Activated naive CD8-positive, alpha-beta T cell treated with anti-CD3 and anti-CD28 coated beads, Interleukin-2, amount 50 U/mL, for 24 hours (primary cell): ENCODE results near the gene CHST4.
A peak's percentile ranks its signal among the peaks of the same experiment; 100 is the strongest.

ENCODE experiments used
- ATAC-seq: fragments of 150-1000 bp; cut with Tn5 transposase; one replicate; pipeline ENCODE4 v1.10.0; 2021
- DNase-seq: peaks from one replicate; pipeline ENCODE4 v3.0.0; 2021
- H3K27ac Mint-ChIP-seq: one replicate; pipeline ENCODE4 v1.8.0; 2021; ENCODE audit warnings: mild to moderate bottlenecking, mixed read lengths
- H3K27me3 Mint-ChIP-seq: one replicate; pipeline ENCODE4 v1.8.0; 2021; ENCODE audit warnings: mixed read lengths
- H3K36me3 Mint-ChIP-seq: one replicate; pipeline ENCODE4 v1.8.0; 2021; ENCODE audit warnings: low read depth, mixed read lengths
- H3K4me1 Mint-ChIP-seq: one replicate; pipeline ENCODE4 v1.8.0; 2021; ENCODE audit warnings: mixed read lengths
- H3K4me3 Mint-ChIP-seq: one replicate; pipeline ENCODE4 v1.8.0; 2021; ENCODE audit warnings: mild to moderate bottlenecking, moderate library complexity, mixed read lengths
- H3K9me3 Mint-ChIP-seq: one replicate; pipeline ENCODE4 v1.8.0; 2021; ENCODE audit warnings: mixed read lengths

Gene CHST4

DNA sequence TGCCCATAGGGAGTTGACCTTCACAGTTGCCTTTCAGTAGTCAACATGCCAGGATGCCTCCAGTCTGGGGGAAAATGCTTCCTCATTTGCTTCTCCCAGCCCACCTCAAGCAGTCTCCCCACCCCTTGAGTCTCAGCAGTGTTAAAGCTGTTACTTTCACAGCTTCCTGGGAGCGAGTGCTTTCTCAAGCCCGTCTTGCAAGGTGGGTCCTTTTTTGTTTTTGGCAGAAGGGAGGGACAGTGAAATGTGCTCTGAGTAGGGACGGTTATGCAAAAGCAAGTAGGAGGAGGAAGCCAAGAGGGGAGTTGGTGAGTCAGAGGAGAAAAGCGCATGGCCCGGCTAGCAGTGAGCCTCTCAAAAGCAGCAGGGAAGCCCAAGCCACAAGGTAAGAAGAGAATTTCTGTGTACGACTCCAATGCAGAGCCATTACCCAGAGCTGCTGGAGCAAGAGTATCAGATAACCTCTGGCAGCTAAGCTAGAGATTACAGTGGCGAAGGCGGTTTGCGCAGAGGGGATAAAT is at the start of gene CHST4:
Gene CHST4, plus strand, starts transcription at position 316 of the 521 bp plus-strand sequence. CDS start 10,252 bp downstream, outside the sequence.
- DNase-seq = peak; percentile 14
- H3K36me3 Mint-ChIP-seq = no peaks in the 10 kb centered on the region
- H3K27ac Mint-ChIP-seq = no peak within 1 kb of the TSS
- peak within 1 kb of the TSS; percentile 3 for H3K4me3 Mint-ChIP-seq
- H3K27me3 Mint-ChIP-seq = peaks cover 21% of the 10 kb centered on the region
- H3K9me3 Mint-ChIP-seq = no peaks in the 10 kb centered on the region
- peak; percentile 81 for ATAC-seq
- H3K4me1 Mint-ChIP-seq = peaks cover 4% of the 10 kb centered on the region

DNA sequence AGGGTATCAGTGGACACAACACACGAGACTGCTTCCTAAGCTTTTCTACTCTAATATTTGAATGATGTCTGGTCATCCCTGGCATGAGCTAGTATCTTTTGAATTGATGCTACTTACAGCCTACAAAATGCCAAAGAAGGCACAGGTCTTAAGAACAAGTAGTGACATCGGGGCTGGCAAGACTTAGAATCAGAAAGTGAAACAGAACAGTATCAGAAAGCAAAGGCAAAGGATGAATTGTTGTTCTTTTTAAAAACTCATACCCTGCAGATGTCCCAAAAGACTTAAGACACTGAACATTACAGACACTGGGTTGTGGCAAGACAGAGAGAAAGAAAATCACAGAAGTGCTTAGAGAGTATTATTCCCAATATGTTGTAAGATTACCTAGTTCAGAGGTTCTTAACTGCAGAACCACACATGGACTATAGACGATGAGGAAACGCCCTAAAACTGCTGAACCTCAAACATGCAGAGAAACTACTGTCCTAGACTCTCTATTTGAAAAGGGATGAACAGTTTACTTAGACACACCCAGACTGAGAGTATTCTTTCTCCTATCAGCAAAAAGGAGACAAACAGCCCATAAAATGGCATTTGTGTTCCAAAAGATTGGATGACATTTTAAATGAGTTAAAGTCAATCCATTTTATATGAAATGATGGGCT is 49.6 kb upstream of the CHST4 start:
- DNase-seq (no peak), ATAC-seq (no peak)
- H3K27me3 Mint-ChIP-seq = no peaks in the 10 kb centered on the region
- H3K36me3 Mint-ChIP-seq = peaks cover 20% of the 10 kb centered on the region
- H3K4me3 Mint-ChIP-seq = no peak overlapping the region
- no peaks in the 10 kb centered on the region for H3K4me1 Mint-ChIP-seq
- no peak overlapping the region for H3K27ac Mint-ChIP-seq
- H3K9me3 Mint-ChIP-seq = no peaks in the 10 kb centered on the region

DNA sequence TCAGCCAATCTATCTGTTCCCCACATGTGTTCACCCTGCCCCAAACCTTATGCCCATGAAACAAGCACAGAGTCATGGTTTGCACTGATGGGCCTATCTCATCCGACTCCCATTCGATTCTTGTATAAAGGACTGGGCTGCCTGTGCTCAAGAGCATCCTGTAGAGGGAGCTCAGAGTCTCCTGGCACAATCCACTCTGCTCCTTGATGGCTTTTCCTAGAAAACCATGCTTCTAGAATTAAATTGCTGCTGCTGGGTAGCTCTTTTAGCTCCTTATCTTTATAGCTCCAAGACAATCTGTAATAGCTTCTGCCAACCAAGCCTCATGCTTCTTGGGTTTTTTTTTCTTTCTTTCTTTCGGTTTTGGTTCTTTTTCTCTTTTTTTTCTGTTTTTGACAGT is 46.8 kb upstream of the CHST4 start:
- DNase-seq = no peak

DNA sequence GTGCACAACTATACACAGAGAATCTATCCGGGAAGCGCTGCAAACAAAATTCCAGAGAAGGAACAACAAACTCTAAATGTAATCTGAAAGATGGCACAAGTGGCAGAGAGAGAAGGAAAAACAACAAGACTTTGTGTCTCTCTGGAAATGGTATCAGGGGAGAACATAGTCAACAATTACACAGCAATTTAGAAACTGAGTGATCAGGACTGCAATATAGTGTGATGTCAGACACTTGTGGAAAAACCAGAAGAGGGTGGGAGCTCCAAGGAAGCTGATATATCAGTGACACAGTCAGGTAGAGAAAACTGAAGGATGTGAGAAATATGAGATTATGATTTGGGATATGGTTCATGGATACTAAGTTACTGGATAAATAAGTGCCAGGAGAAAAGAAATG is 45.3 kb upstream of the CHST4 start:
- ATAC-seq (no peak), DNase-seq (no peak)
- no peak overlapping the region for H3K27ac Mint-ChIP-seq
- H3K4me1 Mint-ChIP-seq = peaks cover 15% of the 10 kb centered on the region
- no peak overlapping the region for H3K4me3 Mint-ChIP-seq
- peaks cover 18% of the 10 kb centered on the region for H3K36me3 Mint-ChIP-seq
- no peaks in the 10 kb centered on the region for H3K27me3 Mint-ChIP-seq
- no peaks in the 10 kb centered on the region for H3K9me3 Mint-ChIP-seq

More for the DNA sequence above, 46.8 kb upstream of the CHST4 start:
- H3K9me3 Mint-ChIP-seq = no peaks in the 10 kb centered on the region
- H3K4me3 Mint-ChIP-seq = no peak overlapping the region
- H3K27ac Mint-ChIP-seq = no peak overlapping the region
- H3K27me3 Mint-ChIP-seq = no peaks in the 10 kb centered on the region
- peaks cover 20% of the 10 kb centered on the region for H3K36me3 Mint-ChIP-seq
- H3K4me1 Mint-ChIP-seq = peaks cover 9% of the 10 kb centered on the region
- ATAC-seq = no peak

DNA sequence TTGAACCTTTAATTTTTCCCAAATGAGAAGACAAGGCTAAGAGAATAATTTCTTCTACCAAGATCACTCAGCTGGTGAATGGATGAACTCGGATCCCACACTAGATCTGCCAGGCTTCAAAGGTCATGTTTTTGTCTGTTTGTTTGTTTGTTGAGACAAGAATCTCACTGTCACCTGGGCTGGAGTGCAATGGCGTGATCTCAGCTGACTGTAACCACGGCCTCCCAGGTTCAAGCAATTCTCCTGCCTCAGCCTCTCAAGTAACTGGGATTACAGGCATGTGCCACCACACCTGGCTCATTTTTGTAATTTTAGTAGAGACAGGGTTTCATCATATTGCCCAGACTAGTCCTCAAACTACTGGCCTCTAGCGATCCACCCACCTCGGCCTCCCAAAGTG is 43.7 kb upstream of the CHST4 start:
- peaks cover 2% of the 10 kb centered on the region for H3K27me3 Mint-ChIP-seq
- H3K9me3 Mint-ChIP-seq = no peaks in the 10 kb centered on the region
- DNase-seq (no peak), ATAC-seq (no peak)
- no peak overlapping the region for H3K4me3 Mint-ChIP-seq
- peaks cover 6% of the 10 kb centered on the region for H3K36me3 Mint-ChIP-seq
- peaks cover 15% of the 10 kb centered on the region for H3K4me1 Mint-ChIP-seq
- no peak overlapping the region for H3K27ac Mint-ChIP-seq

DNA sequence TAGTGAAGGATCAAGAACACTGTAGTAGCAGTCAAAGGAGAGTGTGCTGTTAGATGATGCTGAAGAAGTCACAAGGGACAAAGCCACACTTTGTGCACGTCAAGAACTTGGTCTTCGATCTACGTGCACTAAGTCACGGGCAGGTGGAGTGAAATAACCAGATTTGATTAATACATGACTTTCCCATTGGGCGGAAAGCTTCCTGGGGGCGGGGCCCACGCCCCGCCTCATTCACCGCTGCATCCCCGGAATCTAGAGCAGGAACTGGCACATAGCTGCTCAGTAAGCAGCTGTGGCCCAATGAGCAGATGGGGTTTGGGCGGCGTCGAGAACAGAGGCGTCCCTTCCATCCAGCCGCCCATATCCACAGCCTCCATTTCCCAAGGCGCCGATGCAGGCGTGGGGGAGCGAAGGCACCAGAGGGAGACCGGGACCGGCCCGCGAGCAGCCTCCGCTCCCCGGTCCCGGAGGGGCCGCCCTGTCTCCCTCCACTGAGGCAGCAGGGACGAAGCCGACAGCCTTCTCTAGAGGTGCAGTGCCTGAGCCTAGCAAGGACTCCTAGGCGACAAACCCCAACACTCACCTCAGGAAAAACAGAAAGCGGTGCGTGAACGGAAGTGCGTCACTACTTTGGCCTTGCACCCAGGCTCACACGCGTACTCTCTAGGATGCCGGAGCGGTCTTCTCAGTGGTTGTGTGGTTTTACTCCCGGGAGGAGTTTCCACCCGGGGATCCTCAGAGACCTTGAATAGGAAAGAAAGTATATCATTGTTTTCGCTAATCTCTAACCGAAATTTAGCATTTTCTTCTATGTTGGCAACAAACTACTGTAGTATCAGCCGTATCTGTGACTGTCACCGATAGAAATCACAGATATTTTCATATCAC is 42.0 kb upstream of the CHST4 start:
- H3K4me3 Mint-ChIP-seq = peak overlapping the region; percentile 77
- H3K4me1 Mint-ChIP-seq = peaks cover 15% of the 10 kb centered on the region
- peaks cover 2% of the 10 kb centered on the region for H3K27me3 Mint-ChIP-seq
- peak overlapping the region; percentile 61 for H3K27ac Mint-ChIP-seq
- DNase-seq (peak; percentile 82), ATAC-seq (peak; percentile 93)
- no peaks in the 10 kb centered on the region for H3K9me3 Mint-ChIP-seq
- H3K36me3 Mint-ChIP-seq = no peaks in the 10 kb centered on the region

DNA sequence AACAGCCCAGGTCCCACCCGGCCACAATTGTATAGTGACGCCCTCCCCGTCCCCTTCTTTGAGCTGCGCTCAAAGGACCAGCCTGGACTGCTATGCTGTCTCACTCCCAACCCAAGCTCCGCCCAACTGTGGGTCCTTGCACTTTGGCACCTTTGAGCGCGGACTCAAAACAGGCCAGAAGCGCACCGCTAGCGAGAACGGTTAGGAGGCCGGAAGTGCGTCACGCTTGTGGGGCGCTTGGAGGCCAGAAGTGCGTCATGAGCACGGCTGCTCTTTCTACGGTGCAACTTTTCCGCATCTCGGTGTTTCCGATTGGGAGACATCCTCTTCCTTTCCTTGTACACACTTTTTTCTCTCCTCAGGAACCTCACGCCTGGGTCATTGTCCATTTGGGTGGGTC is 37.1 kb upstream of the CHST4 start, which contains the start of gene ZNF19:
Gene ZNF19, minus strand, starts transcription at position 203 of the 400 bp plus-strand sequence. CDS start 7,210 bp downstream, outside the sequence.
- H3K27me3 Mint-ChIP-seq = peaks cover 2% of the 10 kb centered on the region
- DNase-seq = no peak

DNA sequence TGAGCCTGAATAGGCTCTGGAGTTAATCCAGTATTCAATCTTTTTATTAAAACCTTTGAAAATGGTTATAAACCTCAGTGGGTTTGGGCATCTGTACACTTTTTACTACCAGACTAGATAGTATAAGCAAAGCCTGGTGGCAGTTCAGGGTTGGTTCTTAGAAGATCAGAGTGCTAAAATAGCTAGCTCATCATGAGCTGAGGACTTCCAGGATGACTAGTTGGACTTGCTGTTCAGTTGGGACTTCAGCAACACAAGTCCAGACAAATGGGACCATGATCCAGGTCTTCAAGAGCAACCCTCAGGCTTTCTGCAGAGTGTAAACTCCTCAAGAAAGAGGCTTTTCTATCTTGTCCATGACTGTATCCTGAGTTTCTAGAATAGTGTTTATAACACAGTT is 35.9 kb upstream of the CHST4 start:
- no peaks in the 10 kb centered on the region for H3K36me3 Mint-ChIP-seq
- no peak overlapping the region for H3K4me3 Mint-ChIP-seq
- ATAC-seq = no peak
- no peak overlapping the region for H3K27ac Mint-ChIP-seq
- no peaks in the 10 kb centered on the region for H3K9me3 Mint-ChIP-seq
- H3K4me1 Mint-ChIP-seq = peaks cover 3% of the 10 kb centered on the region
- no peak for DNase-seq
- peaks cover 2% of the 10 kb centered on the region for H3K27me3 Mint-ChIP-seq

More for the DNA sequence above, 37.1 kb upstream of the CHST4 start, which contains the start of gene ZNF19:
- H3K9me3 Mint-ChIP-seq = no peaks in the 10 kb centered on the region
- no peaks in the 10 kb centered on the region for H3K36me3 Mint-ChIP-seq
- H3K27ac Mint-ChIP-seq = no peak within 1 kb of the TSS
- no peak for ATAC-seq
- H3K4me1 Mint-ChIP-seq = peaks cover 10% of the 10 kb centered on the region
- no peak within 1 kb of the TSS for H3K4me3 Mint-ChIP-seq

DNA sequence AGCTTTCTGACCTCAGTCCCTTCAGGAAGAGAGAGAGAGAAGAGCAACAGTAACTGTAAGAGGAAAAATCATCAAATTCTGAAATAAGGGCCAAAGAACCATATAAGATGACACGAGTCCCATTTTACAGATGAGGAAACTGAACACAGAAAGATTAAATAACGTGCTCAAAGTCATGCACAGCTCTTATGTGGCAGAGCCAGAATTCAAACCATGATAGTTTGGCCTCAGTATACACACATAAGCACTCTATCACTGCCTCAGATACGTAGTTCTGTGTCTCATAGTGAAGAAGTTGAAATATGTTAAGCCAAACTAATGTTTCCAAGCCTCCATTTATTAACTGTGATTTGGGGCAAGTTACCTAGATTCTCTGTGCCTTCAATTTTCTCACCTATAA is 35.2 kb upstream of the CHST4 start:
- peaks cover 3% of the 10 kb centered on the region for H3K4me1 Mint-ChIP-seq
- H3K27ac Mint-ChIP-seq = no peak overlapping the region
- no peaks in the 10 kb centered on the region for H3K36me3 Mint-ChIP-seq
- no peaks in the 10 kb centered on the region for H3K9me3 Mint-ChIP-seq
- no peak for DNase-seq
- ATAC-seq = no peak
- no peak overlapping the region for H3K4me3 Mint-ChIP-seq
- H3K27me3 Mint-ChIP-seq = peaks cover 2% of the 10 kb centered on the region

DNA sequence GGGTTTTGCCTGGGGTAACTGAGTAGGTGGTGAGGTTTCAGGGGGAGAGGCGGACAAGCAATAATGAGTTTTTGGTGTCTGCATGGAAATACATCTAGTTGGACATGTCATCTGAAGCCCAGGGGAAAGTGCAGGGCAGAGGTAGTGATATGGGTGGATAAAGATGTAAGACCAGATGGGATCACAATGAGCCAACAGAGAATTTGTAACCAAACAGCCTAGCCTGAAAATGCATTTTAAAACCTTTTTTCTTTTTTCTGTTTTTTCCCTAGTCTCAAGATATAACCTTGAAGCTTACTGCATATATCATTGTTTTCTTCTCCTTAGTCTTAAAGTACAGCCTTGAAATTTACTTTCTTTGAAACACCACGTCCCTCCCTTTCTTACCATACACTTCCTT is 33.4 kb upstream of the CHST4 start:
- Mint-ChIP-seq H3K27ac (no peak overlapping the region), H3K9me3 (no peaks in the 10 kb centered on the region), H3K36me3 (no peaks in the 10 kb centered on the region), H3K27me3 (no peaks in the 10 kb centered on the region), H3K4me3 (no peak overlapping the region), H3K4me1 (peaks cover 3% of the 10 kb centered on the region)
- DNase-seq (no peak), ATAC-seq (no peak)

DNA sequence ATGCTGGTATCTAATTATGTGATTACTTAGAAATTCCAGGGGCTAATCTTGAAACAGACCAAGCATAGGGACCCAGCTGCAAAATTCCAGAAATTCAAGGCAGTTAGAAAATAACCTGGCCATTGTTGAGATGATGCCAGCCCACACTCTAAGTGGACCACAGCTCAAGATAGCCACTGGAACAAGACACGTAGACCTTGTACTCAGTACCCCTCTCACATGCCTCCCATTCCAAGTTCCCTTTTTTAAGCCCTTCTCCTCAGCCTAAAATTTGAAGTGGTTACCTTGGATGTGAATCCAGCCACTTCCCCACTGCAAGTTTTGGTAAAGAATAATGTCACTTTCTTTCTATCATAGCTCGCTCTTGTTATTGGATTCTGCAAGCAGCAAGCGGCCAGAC is 33.0 kb upstream of the CHST4 start:
- no peaks in the 10 kb centered on the region for H3K36me3 Mint-ChIP-seq
- DNase-seq = no peak
- no peaks in the 10 kb centered on the region for H3K9me3 Mint-ChIP-seq
- no peak overlapping the region for H3K4me3 Mint-ChIP-seq
- no peak overlapping the region for H3K27ac Mint-ChIP-seq
- H3K27me3 Mint-ChIP-seq = no peaks in the 10 kb centered on the region
- ATAC-seq = no peak
- H3K4me1 Mint-ChIP-seq = peaks cover 3% of the 10 kb centered on the region

DNA sequence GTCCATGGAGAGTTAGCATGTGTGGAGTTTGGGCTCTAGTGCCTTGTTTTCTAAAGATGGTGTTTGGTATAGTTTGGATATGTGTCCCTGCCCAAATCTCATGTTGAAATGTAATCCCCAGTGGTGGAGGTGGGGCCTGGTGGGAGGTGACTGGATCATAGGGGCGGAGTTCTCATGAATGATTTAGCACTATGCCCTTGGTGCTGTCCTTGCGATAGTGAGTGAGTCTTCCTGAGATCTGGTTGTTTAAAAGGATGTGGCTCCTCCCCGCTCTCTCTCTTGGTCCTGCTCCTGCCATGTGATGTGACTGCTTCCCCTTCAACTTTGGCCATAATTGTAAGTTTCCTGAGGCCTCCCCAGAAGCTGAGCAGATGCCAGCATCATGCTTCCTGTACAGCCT is 28.2 kb upstream of the CHST4 start:
- Mint-ChIP-seq H3K27me3 (no peaks in the 10 kb centered on the region), H3K27ac (no peak overlapping the region), H3K9me3 (no peaks in the 10 kb centered on the region), H3K4me1 (no peaks in the 10 kb centered on the region), H3K4me3 (no peak overlapping the region), H3K36me3 (no peaks in the 10 kb centered on the region)
- no peak for DNase-seq
- no peak for ATAC-seq

DNA sequence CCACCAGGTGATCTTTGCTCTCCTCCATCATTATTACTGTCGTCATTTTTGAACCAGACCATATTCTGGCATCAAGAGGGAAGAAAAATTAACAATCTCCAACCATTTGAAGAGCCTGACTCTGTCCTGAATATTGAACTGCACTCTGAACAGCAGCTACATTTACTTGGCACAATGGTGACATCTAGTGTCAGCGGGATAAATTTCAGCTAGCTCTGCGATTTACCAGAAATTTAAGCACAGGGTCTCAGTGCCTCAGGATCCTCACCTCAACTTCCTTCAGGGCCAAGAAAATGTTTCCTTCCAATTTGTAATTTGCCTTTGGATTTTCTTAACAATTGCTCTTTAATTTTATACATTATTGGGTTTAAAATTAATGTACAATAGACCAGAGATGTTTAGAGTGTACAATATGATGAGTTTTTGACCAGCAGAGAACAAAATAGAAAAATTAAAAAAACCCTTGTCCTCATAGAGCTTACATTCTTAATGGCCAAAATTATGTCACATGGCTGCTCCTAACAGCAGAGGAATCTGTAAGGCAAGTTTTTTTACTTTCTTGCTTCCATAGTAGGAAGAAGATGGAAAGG is 26.4 kb upstream of the CHST4 start:
- no peaks in the 10 kb centered on the region for H3K27me3 Mint-ChIP-seq
- no peak overlapping the region for H3K27ac Mint-ChIP-seq
- ATAC-seq = peak; percentile 57
- no peaks in the 10 kb centered on the region for H3K4me1 Mint-ChIP-seq
- no peak overlapping the region for H3K4me3 Mint-ChIP-seq
- H3K36me3 Mint-ChIP-seq = no peaks in the 10 kb centered on the region
- peak; percentile 48 for DNase-seq
- no peaks in the 10 kb centered on the region for H3K9me3 Mint-ChIP-seq

DNA sequence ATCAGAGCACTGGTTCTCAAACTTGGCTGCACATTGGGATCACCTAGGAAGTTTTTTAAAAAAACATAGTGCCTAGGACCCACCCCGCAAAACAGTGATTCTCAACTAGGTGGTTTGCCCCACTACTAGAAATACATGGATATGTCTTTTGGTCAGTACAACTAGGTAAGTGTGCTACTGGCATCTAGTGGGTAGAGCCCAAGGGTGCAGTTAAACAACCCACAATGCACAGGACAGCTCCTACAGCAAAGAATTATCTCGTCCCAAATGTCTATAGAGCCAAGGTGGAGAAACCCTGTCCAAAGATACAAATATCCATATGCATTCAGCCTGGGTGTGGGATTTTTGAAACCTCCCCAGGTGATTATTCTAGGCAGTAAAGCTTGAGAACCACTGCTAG is 25.3 kb upstream of the CHST4 start:
- H3K4me1 Mint-ChIP-seq = no peaks in the 10 kb centered on the region
- H3K36me3 Mint-ChIP-seq = no peaks in the 10 kb centered on the region
- no peak for DNase-seq
- H3K4me3 Mint-ChIP-seq = no peak overlapping the region
- no peak for ATAC-seq
- H3K9me3 Mint-ChIP-seq = no peaks in the 10 kb centered on the region
- H3K27me3 Mint-ChIP-seq = peaks cover 2% of the 10 kb centered on the region
- no peak overlapping the region for H3K27ac Mint-ChIP-seq
